Endothelial cell of umbilical vein (primary cell): ENCODE results near the gene PRUNE2. TPM values are rescaled to one million over a fixed set of nuclear protein-coding genes. Genes with fewer than 3 reads are reported as not detected.

Source experiments
- BruUV-seq: library from RNA; stranded (reverse); fragments of 400-500 nt; replicated peaks from 2 replicates; lab custom pipeline; 2021; lab: Mats Ljungman, UMichigan
- CTCF ChIA-PET: fragments of 300-600, 350-600 bp; sonication (Branson Sonifier 250); formaldehyde crosslinking; loops from one replicate; lab custom pipeline; 2021; ENCODE audit warnings: antibody characterized with exemption, inconsistent platforms; lab: Charles Lee
- POLR2A ChIA-PET: fragments of 300-600, 350-600 bp; sonication (Branson Sonifier 250); formaldehyde crosslinking; loops from one replicate; lab custom pipeline; 2021; ENCODE audit warnings: antibody characterized with exemption, inconsistent platforms; lab: Charles Lee
- DNase-seq: peaks from one replicate; pipeline ENCODE4 v3.0.0-alpha.2; 2011; ENCODE audit warnings: low read depth, low spot score
- FAIRE-seq: peaks from 2 replicates; lab custom pipeline; 2011; peaks lifted over from hg19 to GRCh38; lab: Jason Lieb, UNC
- H2AFZ ChIP-seq: 2 replicates; pipeline ENCODE4 v1.6.0; 2012; ENCODE audit warnings: low read depth, low read length, control low read depth, inconsistent platforms
- H3K27ac ChIP-seq: 2 replicates; pipeline ENCODE4 v1.5.1; 2011; ENCODE audit warnings: low read depth, mild to moderate bottlenecking, control low read depth, low read length, moderate library complexity; ENCODE audit not compliant: insufficient read depth
- H3K27me3 ChIP-seq, 2 experiments: 2 replicates each; pipeline versions ENCODE4 v1.6.0 to v1.6.1; 2011; ENCODE audit warnings: low read length in 2 of 2, mixed read lengths in 1 of 2; ENCODE audit not compliant: control insufficient read depth in 2 of 2, insufficient read depth in 2 of 2
- H3K36me3 ChIP-seq, 2 experiments: 2 replicates in 1 of 2; 3 replicates in 1 of 2; pipeline ENCODE4 v1.5.1; 2011; ENCODE audit warnings: low read length in 2 of 2, mild to moderate bottlenecking in 1 of 2, moderate library complexity in 1 of 2; ENCODE audit not compliant: control insufficient read depth in 2 of 2, insufficient read depth in 2 of 2; ENCODE audit errors: extremely low read depth in 1 of 2
- H3K4me1 ChIP-seq: 3 replicates; pipeline ENCODE4 v1.5.1; 2011; ENCODE audit warnings: mild to moderate bottlenecking, low read length; ENCODE audit not compliant: control insufficient read depth, insufficient read depth; ENCODE audit errors: extremely low read depth
- H3K4me2 ChIP-seq: 2 replicates; pipeline ENCODE4 v1.6.1; 2011; ENCODE audit warnings: low read length, control low read depth, mixed read lengths; ENCODE audit not compliant: insufficient read depth
- H3K4me3 ChIP-seq, 3 experiments: fragments of 200-600 bp in 1 of 3; sonication (generic), shearing (Covaris generic) in 1 of 3; replicated peaks in 1 of 3; 2 replicates each; pipeline ENCODE4 v1.5.1; 2011 to 2016; ENCODE audit warnings: control low read depth in 3 of 3, low read length in 3 of 3, mild to moderate bottlenecking in 2 of 3, inconsistent platforms in 1 of 3, low read depth in 1 of 3, moderate library complexity in 1 of 3; ENCODE audit not compliant: insufficient read depth in 1 of 3
- H3K79me2 ChIP-seq: 2 replicates; pipeline ENCODE4 v1.6.0; 2012; ENCODE audit warnings: low read length, inconsistent platforms; ENCODE audit not compliant: control insufficient read depth, insufficient read depth
- H3K9ac ChIP-seq: replicated peaks from 2 replicates; pipeline ENCODE3; 2011; ENCODE audit warnings: low read length, control low read depth; ENCODE audit not compliant: insufficient read depth; ENCODE audit errors: extremely low read depth
- H3K9me1 ChIP-seq: replicated peaks from 3 replicates; pipeline ENCODE4 v1.6.0; 2011; ENCODE audit warnings: mild to moderate bottlenecking, low read length; ENCODE audit not compliant: control insufficient read depth, insufficient read depth; ENCODE audit errors: extremely low read depth
- H3K9me3 ChIP-seq: replicated peaks from 2 replicates; pipeline ENCODE4 v1.5.1; 2012; ENCODE audit warnings: low read length, inconsistent platforms; ENCODE audit not compliant: control insufficient read depth, insufficient read depth
- H4K20me1 ChIP-seq: replicated peaks from 2 replicates; pipeline ENCODE3; 2011; ENCODE audit warnings: mild to moderate bottlenecking, low read length; ENCODE audit not compliant: control insufficient read depth, insufficient read depth; ENCODE audit errors: extremely low read depth
- EZH2 ChIP-seq: IDR thresholded peaks from 2 replicates; pipeline ENCODE4 v1.6.1; 2012; ENCODE audit warnings: borderline replicate concordance, low read depth, mild to moderate bottlenecking, moderate library complexity, low read length, inconsistent platforms; ENCODE audit not compliant: severe bottlenecking
- FOS ChIP-seq: IDR thresholded peaks from 2 replicates; pipeline ENCODE4 v1.6.1; 2011; ENCODE audit warnings: mild to moderate bottlenecking, low read length, moderate library complexity, borderline replicate concordance; ENCODE audit not compliant: insufficient read depth
- GATA2 ChIP-seq: IDR thresholded peaks from 2 replicates; pipeline ENCODE4 v1.7.0; 2011; ENCODE audit warnings: low read depth, mild to moderate bottlenecking, moderate library complexity, mixed read lengths, low read length; ENCODE audit not compliant: insufficient read length, insufficient read depth
- JUN ChIP-seq: IDR thresholded peaks from 2 replicates; pipeline ENCODE4 v1.6.1; 2011; ENCODE audit warnings: borderline replicate concordance, low read depth; ENCODE audit not compliant: insufficient read length, insufficient read depth
- MYC ChIP-seq: IDR thresholded peaks from one replicate; pipeline ENCODE4 v1.6.1; 2011; ENCODE audit warnings: mild to moderate bottlenecking, low read depth, low read length
- POLR2A ChIP-seq: IDR thresholded peaks from 2 replicates; pipeline ENCODE4 v1.6.1; 2012; ENCODE audit warnings: low read depth, mild to moderate bottlenecking, control low read depth, low read length
- POLR2AphosphoS5 ChIP-seq: IDR thresholded peaks from 2 replicates; pipeline ENCODE4 v1.6.1; 2012; ENCODE audit warnings: low read depth, mild to moderate bottlenecking, control low read depth, low read length, moderate library complexity; ENCODE audit not compliant: insufficient read depth
- dilution Hi-C: fragments of 300-500 bp; cut with MboI; formaldehyde crosslinking; loops from one replicate; pipeline ENCODE4 v1.15.0; 2019; ENCODE audit warnings: low sequenced_read_pairs; ENCODE audit not compliant: extremely low pct_ligation_motif_present
- intact Hi-C: fragments of 100-400 bp; cut with micrococcal nuclease; formaldehyde crosslinking; loops from one replicate; pipeline ENCODE4 v1.10.0; 2022
- polyA plus RNA-seq, 4 experiments: library from polyadenylated mRNA; depleted of rRNA in 3 of 4; stranded (reverse) in 3 of 4; unstranded in 1 of 4; fragments of >200 nt; gene quantifications; 2 replicates each; pipeline versions ENCODE4 v1.2.1 to v1.2.3, GENCODE V29; 2011 to 2012; ENCODE audit warnings: missing spikeins in 1 of 4
- total RNA-seq: library from RNA; stranded (reverse); gene quantifications from 2 replicates; pipeline ENCODE4 v1.2.3, GENCODE V29; 2021
- TF ChIP-seq, protein P1 (sequence below): IDR thresholded peaks from 2 replicates; pipeline ENCODE4 v1.6.1; 2011; ENCODE audit not compliant: insufficient read depth, insufficient read length
- TF ChIP-seq, protein P2 (sequence below), 2 donors: IDR thresholded peaks; 1 replicate in 1 of 2; 2 replicates in 1 of 2; pipeline ENCODE4 v1.5.1; 2011; ENCODE audit warnings: low read length in 2 of 2, mild to moderate bottlenecking in 2 of 2, moderate library complexity in 2 of 2, control low read depth in 1 of 2, inconsistent platforms in 1 of 2, low read depth in 1 of 2; ENCODE audit not compliant: insufficient read depth in 1 of 2; ENCODE audit errors: extremely low read depth in 1 of 2

PRUNE2 gene
- total and polyA plus RNA-seq, 2 donors (not counting 3 experiments of a cell fraction or from before 2014, with no cell fraction given), result 15.8 to 21.7 TPM

DNA sequence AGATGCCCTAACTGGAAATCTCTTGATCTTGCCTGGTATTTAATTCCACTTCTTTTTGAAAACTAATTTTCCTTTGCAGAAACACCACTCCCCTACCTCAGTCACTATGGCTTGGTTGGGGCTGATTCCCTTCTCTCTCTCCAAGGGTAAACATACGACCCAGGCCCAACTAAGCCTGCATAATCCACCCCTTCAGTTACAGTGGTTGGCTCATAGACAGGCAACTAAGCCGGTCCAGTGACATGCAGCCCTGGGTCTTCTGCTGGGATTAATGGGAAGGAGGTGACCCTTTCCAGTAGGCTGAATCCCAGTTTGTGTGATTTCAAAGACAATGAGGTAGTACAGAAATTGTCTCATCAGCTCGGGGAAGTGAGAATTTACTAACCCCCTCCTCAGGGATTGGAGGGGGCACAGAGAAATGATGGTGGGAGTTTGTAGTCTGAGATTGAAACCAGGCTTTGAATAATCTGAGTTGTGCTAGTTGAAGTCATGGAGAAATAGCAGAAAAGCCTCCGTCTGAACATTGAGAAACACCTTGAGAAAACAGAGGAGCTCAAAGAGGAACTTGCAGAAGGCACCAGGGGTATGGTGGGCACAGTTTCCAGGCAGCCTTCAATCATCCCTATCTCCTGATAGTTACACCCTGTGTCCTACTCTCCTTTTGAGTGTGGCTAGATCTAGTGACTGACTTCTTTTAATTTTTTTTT lies 298.0 kb downstream of the PRUNE2 start:
- no peak for FAIRE-seq
- no peaks in the 10 kb centered on the region for H3K9me3 ChIP-seq
- no peak overlapping the region for H3K4me2 ChIP-seq
- H3K27ac ChIP-seq, result no peak overlapping the region
- no peak overlapping the region for H2AFZ ChIP-seq
- no peaks in the 10 kb centered on the region for H4K20me1 ChIP-seq
- POLR2A ChIA-PET, result no interaction called here
- no peaks in the 10 kb centered on the region for H3K4me1 ChIP-seq
- no peaks in the 10 kb centered on the region for H3K9me1 ChIP-seq
- dilution Hi-C loops, result no loop called here
- no peaks in the 10 kb centered on the region for H3K79me2 ChIP-seq
- TF ChIP-seq MYC, result no peak
- no peak for TF ChIP-seq JUN
- TF ChIP-seq GATA2, result no peak
- no peak for TF ChIP-seq POLR2A
- no peak for TF ChIP-seq POLR2AphosphoS5
- TF ChIP-seq, protein P1, sequence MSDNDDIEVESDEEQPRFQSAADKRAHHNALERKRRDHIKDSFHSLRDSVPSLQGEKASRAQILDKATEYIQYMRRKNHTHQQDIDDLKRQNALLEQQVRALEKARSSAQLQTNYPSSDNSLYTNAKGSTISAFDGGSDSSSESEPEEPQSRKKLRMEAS, result no peak
- no peak for TF ChIP-seq FOS
- TF ChIP-seq, protein P2, sequence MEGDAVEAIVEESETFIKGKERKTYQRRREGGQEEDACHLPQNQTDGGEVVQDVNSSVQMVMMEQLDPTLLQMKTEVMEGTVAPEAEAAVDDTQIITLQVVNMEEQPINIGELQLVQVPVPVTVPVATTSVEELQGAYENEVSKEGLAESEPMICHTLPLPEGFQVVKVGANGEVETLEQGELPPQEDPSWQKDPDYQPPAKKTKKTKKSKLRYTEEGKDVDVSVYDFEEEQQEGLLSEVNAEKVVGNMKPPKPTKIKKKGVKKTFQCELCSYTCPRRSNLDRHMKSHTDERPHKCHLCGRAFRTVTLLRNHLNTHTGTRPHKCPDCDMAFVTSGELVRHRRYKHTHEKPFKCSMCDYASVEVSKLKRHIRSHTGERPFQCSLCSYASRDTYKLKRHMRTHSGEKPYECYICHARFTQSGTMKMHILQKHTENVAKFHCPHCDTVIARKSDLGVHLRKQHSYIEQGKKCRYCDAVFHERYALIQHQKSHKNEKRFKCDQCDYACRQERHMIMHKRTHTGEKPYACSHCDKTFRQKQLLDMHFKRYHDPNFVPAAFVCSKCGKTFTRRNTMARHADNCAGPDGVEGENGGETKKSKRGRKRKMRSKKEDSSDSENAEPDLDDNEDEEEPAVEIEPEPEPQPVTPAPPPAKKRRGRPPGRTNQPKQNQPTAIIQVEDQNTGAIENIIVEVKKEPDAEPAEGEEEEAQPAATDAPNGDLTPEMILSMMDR (IDR thresholded peaks at IDR 0.05; ENCODE audit: extremely low read depth in 1 of 2, insufficient read depth in 1 of 2, low read depth in 1 of 2, low read length in 2 of 2), result no peak
- TF ChIP-seq EZH2, result no peak
- CTCF ChIA-PET, result no interaction called here
- H3K36me3 ChIP-seq, result no peaks in the 10 kb centered on the region
- H3K27me3 ChIP-seq, result no peaks in the 10 kb centered on the region
- no peak overlapping the region for H3K4me3 ChIP-seq
- no peak overlapping the region for H3K9ac ChIP-seq
- no TSS peak for BruUV-seq
- intact Hi-C loops, result no loop called here
- no peak for DNase-seq
